ENCODE data around the gene TMEM101. TPM values are rescaled to one million over a fixed set of nuclear protein-coding genes. Genes with fewer than 3 reads are reported as not detected.
"Not testable (repeated sequence)": the region's sequence is repeated elsewhere in the genome, so short reads cannot be mapped to it uniquely, and the experiment has no call there.

Gene TMEM101
- total RNA-seq, 1 experiment from 2014 or later = 12.7 TPM

GRCh38 chr17:43974382-43975266 lies 40.1 kb downstream of the TMEM101 start:
- DNase-seq (ENCODE audit: low spot score) = no peak
- intact Hi-C loops (cut with micrococcal nuclease; ENCODE audit: unreplicated experiment) = no loop called here
- Histone ChIP-seq H3K4me3 (ENCODE audit: low read depth, low read length, poor library complexity, severe bottlenecking) (no peak overlapping the region), H3K9me3 (ENCODE audit: low read depth, low read length, poor library complexity, severe bottlenecking) (no peaks in the 10 kb centered on the region), H3K27me3 (replicated peaks; ENCODE audit: insufficient read depth, low read depth, low read length, poor library complexity) (no peaks in the 10 kb centered on the region), H3K36me3 (ENCODE audit: insufficient read depth, low read length, poor library complexity, severe bottlenecking) (no peaks in the 10 kb centered on the region), H3K27ac (ENCODE audit: low read depth, low read length, poor library complexity, severe bottlenecking) (no peak overlapping the region), H3K4me1 (ENCODE audit: insufficient read depth, low read length, poor library complexity, severe bottlenecking) (no peaks in the 10 kb centered on the region)
- no TSS peak for BruUV-seq (replicated peaks)
- TF ChIP-seq EZH2 (IDR thresholded peaks at IDR 0.05; ENCODE audit: borderline replicate concordance, low read depth, low read length, poor library complexity, severe bottlenecking) = no peak
- ChIA-PET POLR2A (ENCODE audit: low non-redundant PET) (no interaction called here), CTCF (no interaction called here)

- H3K4me1 ChIP-seq (ENCODE audit: insufficient read depth, low read length, poor library complexity, severe bottlenecking); H3K36me3 ChIP-seq (ENCODE audit: insufficient read depth, low read length, poor library complexity, severe bottlenecking); H3K27ac ChIP-seq (ENCODE audit: low read depth, low read length, poor library complexity, severe bottlenecking); BruUV-seq (replicated peaks); H3K4me3 ChIP-seq (ENCODE audit: low read depth, low read length, poor library complexity, severe bottlenecking); DNase-seq (ENCODE audit: low spot score); H3K27me3 ChIP-seq (replicated peaks; ENCODE audit: insufficient read depth, low read depth, low read length, poor library complexity); H3K9me3 ChIP-seq (ENCODE audit: low read depth, low read length, poor library complexity, severe bottlenecking); intact Hi-C loops (cut with micrococcal nuclease; ENCODE audit: unreplicated experiment): not testable (repeated sequence)
- ChIA-PET CTCF (interaction anchor here (0.7 kb wide), 1 partner anchor 62 kb away, joined by 4 read pairs; no protein-coding TSS in a partner anchor), POLR2A (ENCODE audit: low non-redundant PET) (interaction anchor here (0.6 kb wide), 1 partner anchor 15 kb away, joined by 3 read pairs; no protein-coding TSS in a partner anchor)
Measured at GRCh38 chr17:43972444-43973212, 42.1 kb downstream of the TMEM101 start.

GRCh38 chr17:43971436-43971835 lies 43.3 kb downstream of the TMEM101 start:
- H3K9me3 ChIP-seq (ENCODE audit: low read depth, low read length, poor library complexity, severe bottlenecking); H3K27me3 ChIP-seq (replicated peaks; ENCODE audit: insufficient read depth, low read depth, low read length, poor library complexity); H3K27ac ChIP-seq (ENCODE audit: low read depth, low read length, poor library complexity, severe bottlenecking); H3K4me3 ChIP-seq (ENCODE audit: low read depth, low read length, poor library complexity, severe bottlenecking); intact Hi-C loops (cut with micrococcal nuclease; ENCODE audit: unreplicated experiment); BruUV-seq (replicated peaks); H3K36me3 ChIP-seq (ENCODE audit: insufficient read depth, low read length, poor library complexity, severe bottlenecking); H3K4me1 ChIP-seq (ENCODE audit: insufficient read depth, low read length, poor library complexity, severe bottlenecking); CTCF ChIA-PET; DNase-seq (ENCODE audit: low spot score); POLR2A ChIA-PET (ENCODE audit: low non-redundant PET): not testable (repeated sequence)

- CTCF ChIA-PET = no interaction called here
- POLR2A ChIA-PET (ENCODE audit: low non-redundant PET) = no interaction called here
- H3K27ac ChIP-seq (ENCODE audit: low read depth, low read length, poor library complexity, severe bottlenecking) = no peak overlapping the region
- H3K4me3 ChIP-seq (ENCODE audit: low read depth, low read length, poor library complexity, severe bottlenecking) = no peak overlapping the region
- H3K36me3 ChIP-seq (ENCODE audit: insufficient read depth, low read length, poor library complexity, severe bottlenecking) = no peaks in the 10 kb centered on the region
- BruUV-seq (replicated peaks) = no TSS peak
- no peaks in the 10 kb centered on the region for H3K27me3 ChIP-seq (replicated peaks; ENCODE audit: insufficient read depth, low read depth, low read length, poor library complexity)
- no peaks in the 10 kb centered on the region for H3K9me3 ChIP-seq (ENCODE audit: low read depth, low read length, poor library complexity, severe bottlenecking)
- H3K4me1 ChIP-seq (ENCODE audit: insufficient read depth, low read length, poor library complexity, severe bottlenecking) = no peaks in the 10 kb centered on the region
- DNase-seq (ENCODE audit: low spot score) = no peak
- no peak for TF ChIP-seq EZH2 (IDR thresholded peaks at IDR 0.05; ENCODE audit: borderline replicate concordance, low read depth, low read length, poor library complexity, severe bottlenecking)
- TF ChIP-seq CTCF (conservative IDR thresholded peaks at IDR 0.05; ENCODE audit: low read depth, low read length) = no peak
- intact Hi-C loops (cut with micrococcal nuclease; ENCODE audit: unreplicated experiment) = no loop called here
Measured at GRCh38 chr17:43970366-43970765, 44.4 kb downstream of the TMEM101 start.

Measured in A673 (cell line).